ENCODE data around the gene PON1. TPM values are rescaled to one million over a fixed set of nuclear protein-coding genes. Genes with fewer than 3 reads are reported as not detected.

The PON1 gene
- polyA plus RNA-seq, 1 donor from 2014 or later, result 0.25 TPM

GRCh38 chr7:95298091-95298490 is 26.2 kb downstream of the PON1 start:
- H3K79me2 ChIP-seq (replicated peaks; ENCODE audit: insufficient read depth, low read length), result no peaks in the 10 kb centered on the region
- no peaks in the 10 kb centered on the region for H4K20me1 ChIP-seq (ENCODE audit: insufficient read depth)
- TF ChIP-seq REST (IDR thresholded peaks at IDR 0.05; ENCODE audit: borderline replicate concordance) (no peak), CTCF (IDR thresholded peaks at IDR 0.05; ENCODE audit: poor library complexity, severe bottlenecking) (no peak), MXI1 (conservative IDR thresholded peaks at IDR 0.05; ENCODE audit: poor library complexity, severe bottlenecking) (no peak)
- H2AFZ ChIP-seq (ENCODE audit: low read depth, low read length), result no peak overlapping the region
- no peaks in the 10 kb centered on the region for H3K9me2 ChIP-seq (ENCODE audit: insufficient read depth, low read length)
- peak overlapping the region; percentile 97 for H3K27ac ChIP-seq (ENCODE audit: low read length)
- H3K4me3 ChIP-seq (ENCODE audit: low read length), result no peak overlapping the region
- H3K9me3 ChIP-seq (ENCODE audit: low read length), result no peaks in the 10 kb centered on the region
- peak overlapping the region; percentile 13 for H3K9ac ChIP-seq (ENCODE audit: low read length)
- H3K36me3 ChIP-seq (ENCODE audit: insufficient read depth, low read length), result no peaks in the 10 kb centered on the region
- peaks cover 17% of the 10 kb centered on the region for H3F3A ChIP-seq (ENCODE audit: insufficient read depth, low read length, poor library complexity, severe bottlenecking)
- H3K27me3 ChIP-seq (ENCODE audit: insufficient read depth, low read depth, low read length), result no peaks in the 10 kb centered on the region
- no peak overlapping the region for H3K4me2 ChIP-seq (ENCODE audit: low read length)

GRCh38 chr7:95297041-95297440 is 27.3 kb downstream of the PON1 start:
- Histone ChIP-seq H3F3A (ENCODE audit: insufficient read depth, low read length, poor library complexity, severe bottlenecking) (peaks cover 17% of the 10 kb centered on the region), H3K4me2 (ENCODE audit: low read length) (peak overlapping the region; percentile 52), H3K4me3 (ENCODE audit: low read length) (peak overlapping the region; percentile 36), H3K79me2 (replicated peaks; ENCODE audit: insufficient read depth, low read length) (no peaks in the 10 kb centered on the region), H3K9ac (ENCODE audit: low read length) (peak overlapping the region; percentile 65), H4K20me1 (ENCODE audit: insufficient read depth) (no peaks in the 10 kb centered on the region), H3K27me3 (ENCODE audit: insufficient read depth, low read depth, low read length) (no peaks in the 10 kb centered on the region), H3K9me2 (ENCODE audit: insufficient read depth, low read length) (no peaks in the 10 kb centered on the region), H2AFZ (ENCODE audit: low read depth, low read length) (no peak overlapping the region), H3K36me3 (ENCODE audit: insufficient read depth, low read length) (no peaks in the 10 kb centered on the region), H3K9me3 (ENCODE audit: low read length) (no peaks in the 10 kb centered on the region), H3K27ac (ENCODE audit: low read length) (peak overlapping the region; percentile 97)
- no peak for TF ChIP-seq REST (IDR thresholded peaks at IDR 0.05; ENCODE audit: borderline replicate concordance)
- TF ChIP-seq CTCF (IDR thresholded peaks at IDR 0.05; ENCODE audit: poor library complexity, severe bottlenecking), result no peak
- no peak for TF ChIP-seq EP300 (conservative IDR thresholded peaks at IDR 0.05; ENCODE audit: poor library complexity, severe bottlenecking)
- TF ChIP-seq SMC3 (conservative IDR thresholded peaks at IDR 0.05; ENCODE audit: poor library complexity), result no peak
- TF ChIP-seq POLR2AphosphoS5 (IDR thresholded peaks at IDR 0.05), result no peak
- no peak for TF ChIP-seq EZH2 (IDR thresholded peaks at IDR 0.05; ENCODE audit: borderline replicate concordance, insufficient read depth, low read length, poor library complexity, severe bottlenecking)
- no peak for TF ChIP-seq MXI1 (conservative IDR thresholded peaks at IDR 0.05; ENCODE audit: poor library complexity, severe bottlenecking)
- no peak for TF ChIP-seq TAF1 (IDR thresholded peaks at IDR 0.05; ENCODE audit: low read depth)

Data from neural cell (in vitro differentiated cells).